AG09309 (cell line): ENCODE results near the gene CEP192.

Experiments used
- DNase-seq: peaks from one replicate; pipeline ENCODE4 v3.0.0-alpha.2; 2010; ENCODE audit warnings: low read depth
- H3K4me3 ChIP-seq: 2 replicates; pipeline ENCODE4 v1.5.1; 2011; ENCODE audit warnings: mild to moderate bottlenecking, low read depth, low read length, moderate library complexity; ENCODE audit not compliant: control insufficient read depth
- CTCF ChIP-seq: IDR thresholded peaks from 2 replicates; pipeline ENCODE4 v1.5.1; 2011; ENCODE audit warnings: mild to moderate bottlenecking, low read depth, low read length, inconsistent platforms; ENCODE audit not compliant: insufficient read depth, control insufficient read depth; ENCODE audit errors: missing control alignments

Gene CEP192

GRCh38 chr18:13101659-13102197 is 110.6 kb downstream of the CEP192 start:
- TF ChIP-seq CTCF, result no peak
- no peak overlapping the region for H3K4me3 ChIP-seq
- DNase-seq, result no peak

- DNase-seq, result no peak
Observed at GRCh38 chr18:13103366-13103765, 112.2 kb downstream of the CEP192 start.

GRCh38 chr18:13105059-13105458 is 113.9 kb downstream of the CEP192 start:
- no peak for TF ChIP-seq CTCF
- no peak overlapping the region for H3K4me3 ChIP-seq
- no peak for DNase-seq

More at GRCh38 chr18:13103366-13103765, 112.2 kb downstream of the CEP192 start:
- no peak for TF ChIP-seq CTCF
- no peak overlapping the region for H3K4me3 ChIP-seq

GRCh38 chr18:13107074-13107473 is 115.9 kb downstream of the CEP192 start:
- no peak for TF ChIP-seq CTCF

GRCh38 chr18:13108330-13108729 is 117.2 kb downstream of the CEP192 start:
- no peak overlapping the region for H3K4me3 ChIP-seq
- TF ChIP-seq CTCF, result no peak
- DNase-seq, result no peak

More at GRCh38 chr18:13107074-13107473, 115.9 kb downstream of the CEP192 start:
- DNase-seq, result no peak
- no peak overlapping the region for H3K4me3 ChIP-seq

GRCh38 chr18:13110559-13110958 is 119.4 kb downstream of the CEP192 start:
- DNase-seq, result no peak
- no peak for TF ChIP-seq CTCF
- H3K4me3 ChIP-seq, result no peak overlapping the region

- H3K4me3 ChIP-seq, result no peak overlapping the region
- no peak for DNase-seq
- peak; percentile 49 for TF ChIP-seq CTCF
Observed at GRCh38 chr18:13112982-13113381, 121.8 kb downstream of the CEP192 start.
